ENCODE results near the gene PTDSS2. TPM values are rescaled to one million over a fixed set of nuclear protein-coding genes. Genes with fewer than 3 reads are reported as not detected.
A peak's percentile ranks its signal among the peaks of the same experiment; 100 is the strongest.

Gene PTDSS2
- total and polyA plus RNA-seq, 2 of the 13 experiments (the other 11 are each of a cell fraction or from before 2014, with no cell fraction given), result 21.7 to 26.4 TPM

DNA sequence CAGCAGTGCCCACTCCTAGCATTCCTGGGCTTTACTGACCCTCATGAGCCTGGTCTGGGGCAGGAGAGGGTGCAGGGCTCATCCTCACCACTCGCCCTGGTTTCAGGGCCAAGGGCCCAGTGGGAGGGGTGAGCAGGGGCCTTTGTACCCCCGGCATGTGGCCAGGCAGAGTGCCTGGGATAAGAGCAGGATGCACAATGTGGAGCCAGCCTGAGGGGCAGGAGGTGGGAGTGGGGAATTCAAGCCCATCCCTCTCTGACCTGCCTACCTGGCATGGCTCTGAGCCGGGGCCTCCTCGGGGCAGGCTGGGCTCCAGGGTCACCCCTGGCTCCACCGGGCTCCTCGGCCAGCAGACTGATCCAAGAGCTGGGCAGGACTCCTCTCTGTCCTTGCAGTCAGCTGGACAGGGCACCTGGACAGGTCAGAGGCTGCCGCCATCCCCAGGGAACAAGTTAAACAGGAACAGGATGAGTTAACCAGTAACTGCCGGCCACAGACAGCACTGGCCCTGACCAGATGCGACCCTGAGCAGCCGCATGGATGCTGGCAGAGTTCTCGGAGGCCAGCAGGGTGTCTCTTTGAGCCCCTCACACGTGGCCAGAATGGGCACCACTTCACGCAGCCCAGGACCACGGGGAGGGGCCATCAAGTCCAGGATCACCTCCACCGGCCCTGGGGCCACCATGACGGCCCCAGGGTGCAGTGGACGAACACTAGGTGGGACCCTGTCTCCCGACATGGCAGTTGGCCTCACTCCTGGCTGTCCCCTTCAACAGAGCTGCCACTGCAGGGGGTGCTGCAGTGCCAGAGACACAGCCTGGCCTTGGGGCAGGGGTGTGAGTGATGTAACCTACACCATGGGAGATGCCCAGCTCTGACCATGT lies 40.2 kb upstream of the PTDSS2 start (continued):
- TF ChIP-seq TEAD2 (CRISPR knock-in tag; IDR thresholded peaks at IDR 0.05) (no peak), FLYWCH1 (CRISPR knock-in tag; IDR thresholded peaks at IDR 0.05) (no peak), NFIC (IDR thresholded peaks at IDR 0.05; ENCODE audit: low read length) (no peak), RXRB (CRISPR knock-in tag; IDR thresholded peaks at IDR 0.05; ENCODE audit: borderline replicate concordance) (peak; percentile 88), ZNF672 (CRISPR knock-in tag; IDR thresholded peaks at IDR 0.05) (no peak), ZNF569 (CRISPR knock-in tag; IDR thresholded peaks at IDR 0.05; ENCODE audit: borderline replicate concordance) (no peak), ZFP82 (CRISPR knock-in tag; IDR thresholded peaks at IDR 0.05; ENCODE audit: borderline replicate concordance) (no peak), E2F2 (CRISPR knock-in tag; IDR thresholded peaks at IDR 0.05; ENCODE audit: borderline replicate concordance) (no peak), ZNF234 (CRISPR knock-in tag; conservative IDR thresholded peaks at IDR 0.05) (no peak), U2AF2 (IDR thresholded peaks at IDR 0.05; ENCODE audit: low read depth, low read length) (no peak), ARNT2 (CRISPR knock-in tag; IDR thresholded peaks at IDR 0.05; ENCODE audit: low read depth) (no peak), ZBTB42 (CRISPR knock-in tag; IDR thresholded peaks at IDR 0.05) (0 out of 2 replicates have a peak, but pooled peaks have one; percentile 57), ZFP37 (CRISPR knock-in tag; IDR thresholded peaks at IDR 0.05; ENCODE audit: borderline replicate concordance) (peak; percentile 41; the same call in 1 of the 2 replicates)
- TF ChIP-seq, protein P1, sequence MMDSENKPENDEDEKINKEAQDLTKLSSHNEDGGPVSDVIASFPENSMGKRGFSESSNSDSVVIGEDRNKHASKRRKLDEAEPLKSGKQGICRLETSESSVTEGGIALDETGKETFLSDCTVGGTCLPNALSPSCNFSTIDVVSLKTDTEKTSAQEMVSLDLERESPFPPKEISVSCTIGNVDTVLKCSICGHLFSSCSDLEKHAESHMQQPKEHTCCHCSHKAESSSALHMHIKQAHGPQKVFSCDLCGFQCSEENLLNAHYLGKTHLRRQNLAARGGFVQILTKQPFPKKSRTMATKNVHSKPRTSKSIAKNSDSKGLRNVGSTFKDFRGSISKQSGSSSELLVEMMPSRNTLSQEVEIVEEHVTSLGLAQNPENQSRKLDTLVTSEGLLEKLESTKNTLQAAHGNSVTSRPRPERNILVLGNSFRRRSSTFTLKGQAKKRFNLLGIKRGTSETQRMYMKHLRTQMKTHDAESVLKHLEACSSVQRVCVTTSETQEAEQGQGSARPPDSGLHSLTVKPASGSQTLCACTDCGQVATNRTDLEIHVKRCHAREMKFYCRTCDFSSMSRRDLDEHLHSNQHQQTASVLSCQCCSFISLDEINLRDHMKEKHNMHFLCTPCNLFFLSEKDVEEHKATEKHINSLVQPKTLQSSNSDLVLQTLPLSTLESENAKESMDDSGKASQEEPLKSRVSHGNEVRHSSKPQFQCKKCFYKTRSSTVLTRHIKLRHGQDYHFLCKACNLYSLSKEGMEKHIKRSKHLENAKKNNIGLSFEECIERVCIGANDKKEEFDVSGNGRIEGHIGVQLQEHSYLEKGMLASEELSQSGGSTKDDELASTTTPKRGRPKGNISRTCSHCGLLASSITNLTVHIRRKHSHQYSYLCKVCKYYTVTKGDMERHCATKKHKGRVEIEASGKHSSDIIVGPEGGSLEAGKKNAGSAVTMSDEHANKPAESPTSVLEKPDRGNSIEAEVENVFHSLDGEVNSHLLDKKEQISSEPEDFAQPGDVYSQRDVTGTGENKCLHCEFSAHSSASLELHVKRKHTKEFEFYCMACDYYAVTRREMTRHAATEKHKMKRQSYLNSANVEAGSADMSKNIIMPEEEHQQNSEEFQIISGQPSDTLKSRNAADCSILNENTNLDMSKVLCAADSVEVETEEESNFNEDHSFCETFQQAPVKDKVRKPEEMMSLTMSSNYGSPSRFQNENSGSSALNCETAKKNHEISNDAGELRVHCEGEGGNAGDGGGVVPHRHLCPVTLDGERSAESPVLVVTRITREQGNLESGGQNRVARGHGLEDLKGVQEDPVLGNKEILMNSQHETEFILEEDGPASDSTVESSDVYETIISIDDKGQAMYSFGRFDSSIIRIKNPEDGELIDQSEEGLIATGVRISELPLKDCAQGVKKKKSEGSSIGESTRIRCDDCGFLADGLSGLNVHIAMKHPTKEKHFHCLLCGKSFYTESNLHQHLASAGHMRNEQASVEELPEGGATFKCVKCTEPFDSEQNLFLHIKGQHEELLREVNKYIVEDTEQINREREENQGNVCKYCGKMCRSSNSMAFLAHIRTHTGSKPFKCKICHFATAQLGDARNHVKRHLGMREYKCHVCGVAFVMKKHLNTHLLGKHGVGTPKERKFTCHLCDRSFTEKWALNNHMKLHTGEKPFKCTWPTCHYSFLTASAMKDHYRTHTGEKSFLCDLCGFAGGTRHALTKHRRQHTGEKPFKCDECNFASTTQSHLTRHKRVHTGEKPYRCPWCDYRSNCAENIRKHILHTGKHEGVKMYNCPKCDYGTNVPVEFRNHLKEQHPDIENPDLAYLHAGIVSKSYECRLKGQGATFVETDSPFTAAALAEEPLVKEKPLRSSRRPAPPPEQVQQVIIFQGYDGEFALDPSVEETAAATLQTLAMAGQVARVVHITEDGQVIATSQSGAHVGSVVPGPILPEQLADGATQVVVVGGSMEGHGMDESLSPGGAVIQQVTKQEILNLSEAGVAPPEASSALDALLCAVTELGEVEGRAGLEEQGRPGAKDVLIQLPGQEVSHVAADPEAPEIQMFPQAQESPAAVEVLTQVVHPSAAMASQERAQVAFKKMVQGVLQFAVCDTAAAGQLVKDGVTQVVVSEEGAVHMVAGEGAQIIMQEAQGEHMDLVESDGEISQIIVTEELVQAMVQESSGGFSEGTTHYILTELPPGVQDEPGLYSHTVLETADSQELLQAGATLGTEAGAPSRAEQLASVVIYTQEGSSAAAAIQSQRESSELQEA (CRISPR knock-in tag; IDR thresholded peaks at IDR 0.05; ENCODE audit: not compliant biosample characterization), result no peak
- TF ChIP-seq, protein P2, sequence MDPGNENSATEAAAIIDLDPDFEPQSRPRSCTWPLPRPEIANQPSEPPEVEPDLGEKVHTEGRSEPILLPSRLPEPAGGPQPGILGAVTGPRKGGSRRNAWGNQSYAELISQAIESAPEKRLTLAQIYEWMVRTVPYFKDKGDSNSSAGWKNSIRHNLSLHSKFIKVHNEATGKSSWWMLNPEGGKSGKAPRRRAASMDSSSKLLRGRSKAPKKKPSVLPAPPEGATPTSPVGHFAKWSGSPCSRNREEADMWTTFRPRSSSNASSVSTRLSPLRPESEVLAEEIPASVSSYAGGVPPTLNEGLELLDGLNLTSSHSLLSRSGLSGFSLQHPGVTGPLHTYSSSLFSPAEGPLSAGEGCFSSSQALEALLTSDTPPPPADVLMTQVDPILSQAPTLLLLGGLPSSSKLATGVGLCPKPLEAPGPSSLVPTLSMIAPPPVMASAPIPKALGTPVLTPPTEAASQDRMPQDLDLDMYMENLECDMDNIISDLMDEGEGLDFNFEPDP (CRISPR knock-in tag; conservative IDR thresholded peaks at IDR 0.05), result no peak
- TF ChIP-seq, protein P3, sequence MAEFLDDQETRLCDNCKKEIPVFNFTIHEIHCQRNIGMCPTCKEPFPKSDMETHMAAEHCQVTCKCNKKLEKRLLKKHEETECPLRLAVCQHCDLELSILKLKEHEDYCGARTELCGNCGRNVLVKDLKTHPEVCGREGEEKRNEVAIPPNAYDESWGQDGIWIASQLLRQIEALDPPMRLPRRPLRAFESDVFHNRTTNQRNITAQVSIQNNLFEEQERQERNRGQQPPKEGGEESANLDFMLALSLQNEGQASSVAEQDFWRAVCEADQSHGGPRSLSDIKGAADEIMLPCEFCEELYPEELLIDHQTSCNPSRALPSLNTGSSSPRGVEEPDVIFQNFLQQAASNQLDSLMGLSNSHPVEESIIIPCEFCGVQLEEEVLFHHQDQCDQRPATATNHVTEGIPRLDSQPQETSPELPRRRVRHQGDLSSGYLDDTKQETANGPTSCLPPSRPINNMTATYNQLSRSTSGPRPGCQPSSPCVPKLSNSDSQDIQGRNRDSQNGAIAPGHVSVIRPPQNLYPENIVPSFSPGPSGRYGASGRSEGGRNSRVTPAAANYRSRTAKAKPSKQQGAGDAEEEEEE (CRISPR knock-in tag; IDR thresholded peaks at IDR 0.05; ENCODE audit: borderline replicate concordance), result no peak
